Caco-2 (cell line): ENCODE measurements around the gene C9orf78. TPM values are rescaled to one million over a fixed set of nuclear protein-coding genes. Genes with fewer than 3 reads are reported as not detected.

Experiments
- BruUV-seq: library from RNA; stranded (reverse); fragments of 400-500 nt; replicated peaks from 2 replicates; lab custom pipeline; 2021; lab: Mats Ljungman, UMichigan
- CTCF ChIA-PET: fragments of 300-600 bp; sonication (Branson Sonifier 250); formaldehyde crosslinking; loops from one replicate; lab custom pipeline; 2022; ENCODE audit warnings: antibody characterized with exemption; lab: Charles Lee
- POLR2A ChIA-PET: fragments of 300-600 bp; sonication (Branson Sonifier 250); formaldehyde crosslinking; loops from one replicate; lab custom pipeline; 2022; ENCODE audit warnings: antibody characterized with exemption; lab: Charles Lee
- DNase-seq, 2 experiments: peaks; one replicate each; pipeline versions ENCODE4 v3.0.0 to v3.0.0-alpha.2; 2020 to 2022
- H3K27me3 ChIP-seq: replicated peaks from 2 replicates; pipeline ENCODE4 v1.6.0; 2011; ENCODE audit warnings: low read length; ENCODE audit not compliant: control insufficient read depth, insufficient read depth
- H3K36me3 ChIP-seq: 2 replicates; pipeline ENCODE4 v1.5.1; 2011; ENCODE audit warnings: low read length; ENCODE audit not compliant: control insufficient read depth, insufficient read depth
- H3K4me1 ChIP-seq: fragments of 250-450 bp; sonication (Bioruptor Pico); 2 replicates; pipeline ENCODE4 v1.5.1; 2020; ENCODE audit warnings: mild to moderate bottlenecking
- H3K4me3 ChIP-seq: 2 replicates; pipeline ENCODE4 v1.5.1; 2011; ENCODE audit warnings: low read depth, mild to moderate bottlenecking, control low read depth, low read length
- H3K9me3 ChIP-seq: fragments of 250-450 bp; sonication (Bioruptor Pico); 2 replicates; pipeline ENCODE4 v1.5.1; 2020; ENCODE audit warnings: mild to moderate bottlenecking, moderate library complexity
- H3K27ac Mint-ChIP-seq: one replicate; pipeline ENCODE4 v1.8.0; 2022; ENCODE audit warnings: mixed read lengths; ENCODE audit not compliant: unreplicated experiment
- H3K27me3 Mint-ChIP-seq: one replicate; pipeline ENCODE4 v1.8.0; 2022; ENCODE audit warnings: mixed read lengths; ENCODE audit not compliant: insufficient read depth, unreplicated experiment
- H3K36me3 Mint-ChIP-seq: one replicate; pipeline ENCODE4 v1.8.0; 2022; ENCODE audit warnings: mild to moderate bottlenecking, mixed read lengths; ENCODE audit not compliant: insufficient read depth, unreplicated experiment
- H3K4me1 Mint-ChIP-seq: one replicate; pipeline ENCODE4 v1.8.0; 2022; ENCODE audit warnings: low read depth, mixed read lengths; ENCODE audit not compliant: unreplicated experiment
- H3K4me3 Mint-ChIP-seq: one replicate; pipeline ENCODE4 v1.8.0; 2022; ENCODE audit warnings: mild to moderate bottlenecking, moderate library complexity, mixed read lengths; ENCODE audit not compliant: unreplicated experiment
- H3K9me3 Mint-ChIP-seq: one replicate; pipeline ENCODE4 v1.8.0; 2022; ENCODE audit warnings: mixed read lengths; ENCODE audit not compliant: unreplicated experiment
- intact Hi-C: fragments of 100-400 bp; cut with micrococcal nuclease; formaldehyde crosslinking; loops from one replicate; pipeline ENCODE4 v1.10.0; 2022; ENCODE audit not compliant: unreplicated experiment
- total RNA-seq: library from RNA; stranded (reverse); gene quantifications from 2 replicates; pipeline ENCODE4 v1.2.3, GENCODE V29; 2022
- TF ChIP-seq, protein P1 (sequence below), 2 experiments: fragments of 200-600 bp in 1 of 2; IDR thresholded peaks; 1 replicate in 1 of 2; 2 replicates in 1 of 2; pipeline versions ENCODE4 v1.5.1 to v1.8.0; 2011 to 2022; ENCODE audit warnings: antibody characterized with exemption in 1 of 2, control low read depth in 1 of 2, inconsistent platforms in 1 of 2, low read depth in 1 of 2, low read length in 1 of 2, mild to moderate bottlenecking in 1 of 2, moderate library complexity in 1 of 2; ENCODE audit not compliant: insufficient read depth in 1 of 2, severe bottlenecking in 1 of 2, unreplicated experiment in 1 of 2

Gene C9orf78
- total RNA-seq, 1 experiment from 2014 or later: 44.1 TPM

DNA sequence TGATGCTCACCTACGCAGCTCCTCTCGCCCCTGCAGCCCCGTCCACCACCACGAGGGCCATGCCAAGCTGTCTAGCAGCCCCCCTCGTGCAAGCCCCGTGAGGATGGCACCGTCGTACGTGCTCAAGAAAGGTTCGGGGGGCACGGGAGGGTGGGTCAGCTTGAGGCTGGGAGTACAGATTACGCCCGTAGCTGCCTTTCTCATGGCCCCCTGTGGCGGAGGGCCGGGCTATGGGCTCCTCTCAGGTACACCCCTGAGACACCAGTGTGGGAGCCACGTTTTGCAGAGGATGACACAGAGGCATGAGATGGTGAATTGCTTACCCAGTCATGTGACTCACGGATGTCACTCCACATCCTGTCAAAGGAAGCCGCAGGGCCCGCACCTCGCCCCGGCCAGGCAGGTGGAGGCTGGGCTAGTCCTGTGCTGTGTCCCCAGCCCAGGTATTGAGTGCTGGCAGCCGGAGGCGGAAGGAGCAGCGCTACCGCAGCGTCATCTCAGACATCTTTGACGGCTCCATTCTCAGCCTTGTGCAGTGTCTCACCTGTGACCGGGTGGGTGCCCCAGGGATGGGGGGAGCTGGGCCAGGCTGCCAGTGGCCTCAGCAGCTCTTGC is 33.9 kb upstream of the C9orf78 start:
- BruUV-seq: no TSS peak
- intact Hi-C loops: no loop called here
- H3K36me3 Mint-ChIP-seq: peaks cover 15% of the 10 kb centered on the region
- Histone ChIP-seq H3K27me3 (no peaks in the 10 kb centered on the region), H3K9me3 (no peaks in the 10 kb centered on the region), H3K36me3 (no peaks in the 10 kb centered on the region), H3K4me3 (no peak overlapping the region), H3K4me1 (no peaks in the 10 kb centered on the region)
- TF ChIP-seq, protein P1, sequence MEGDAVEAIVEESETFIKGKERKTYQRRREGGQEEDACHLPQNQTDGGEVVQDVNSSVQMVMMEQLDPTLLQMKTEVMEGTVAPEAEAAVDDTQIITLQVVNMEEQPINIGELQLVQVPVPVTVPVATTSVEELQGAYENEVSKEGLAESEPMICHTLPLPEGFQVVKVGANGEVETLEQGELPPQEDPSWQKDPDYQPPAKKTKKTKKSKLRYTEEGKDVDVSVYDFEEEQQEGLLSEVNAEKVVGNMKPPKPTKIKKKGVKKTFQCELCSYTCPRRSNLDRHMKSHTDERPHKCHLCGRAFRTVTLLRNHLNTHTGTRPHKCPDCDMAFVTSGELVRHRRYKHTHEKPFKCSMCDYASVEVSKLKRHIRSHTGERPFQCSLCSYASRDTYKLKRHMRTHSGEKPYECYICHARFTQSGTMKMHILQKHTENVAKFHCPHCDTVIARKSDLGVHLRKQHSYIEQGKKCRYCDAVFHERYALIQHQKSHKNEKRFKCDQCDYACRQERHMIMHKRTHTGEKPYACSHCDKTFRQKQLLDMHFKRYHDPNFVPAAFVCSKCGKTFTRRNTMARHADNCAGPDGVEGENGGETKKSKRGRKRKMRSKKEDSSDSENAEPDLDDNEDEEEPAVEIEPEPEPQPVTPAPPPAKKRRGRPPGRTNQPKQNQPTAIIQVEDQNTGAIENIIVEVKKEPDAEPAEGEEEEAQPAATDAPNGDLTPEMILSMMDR (IDR thresholded peaks at IDR 0.05; ENCODE audit: insufficient read depth in 1 of 2, low read depth in 1 of 2, low read length in 1 of 2, severe bottlenecking in 1 of 2, unreplicated experiment in 1 of 2): no peak
- H3K27me3 Mint-ChIP-seq: no peaks in the 10 kb centered on the region
- no peaks in the 10 kb centered on the region for H3K4me1 Mint-ChIP-seq
- no peaks in the 10 kb centered on the region for H3K9me3 Mint-ChIP-seq
- CTCF ChIA-PET: no interaction called here
- POLR2A ChIA-PET: no interaction called here
- H3K27ac Mint-ChIP-seq: no peak overlapping the region
- no peak overlapping the region for H3K4me3 Mint-ChIP-seq
- DNase-seq: no peak

DNA sequence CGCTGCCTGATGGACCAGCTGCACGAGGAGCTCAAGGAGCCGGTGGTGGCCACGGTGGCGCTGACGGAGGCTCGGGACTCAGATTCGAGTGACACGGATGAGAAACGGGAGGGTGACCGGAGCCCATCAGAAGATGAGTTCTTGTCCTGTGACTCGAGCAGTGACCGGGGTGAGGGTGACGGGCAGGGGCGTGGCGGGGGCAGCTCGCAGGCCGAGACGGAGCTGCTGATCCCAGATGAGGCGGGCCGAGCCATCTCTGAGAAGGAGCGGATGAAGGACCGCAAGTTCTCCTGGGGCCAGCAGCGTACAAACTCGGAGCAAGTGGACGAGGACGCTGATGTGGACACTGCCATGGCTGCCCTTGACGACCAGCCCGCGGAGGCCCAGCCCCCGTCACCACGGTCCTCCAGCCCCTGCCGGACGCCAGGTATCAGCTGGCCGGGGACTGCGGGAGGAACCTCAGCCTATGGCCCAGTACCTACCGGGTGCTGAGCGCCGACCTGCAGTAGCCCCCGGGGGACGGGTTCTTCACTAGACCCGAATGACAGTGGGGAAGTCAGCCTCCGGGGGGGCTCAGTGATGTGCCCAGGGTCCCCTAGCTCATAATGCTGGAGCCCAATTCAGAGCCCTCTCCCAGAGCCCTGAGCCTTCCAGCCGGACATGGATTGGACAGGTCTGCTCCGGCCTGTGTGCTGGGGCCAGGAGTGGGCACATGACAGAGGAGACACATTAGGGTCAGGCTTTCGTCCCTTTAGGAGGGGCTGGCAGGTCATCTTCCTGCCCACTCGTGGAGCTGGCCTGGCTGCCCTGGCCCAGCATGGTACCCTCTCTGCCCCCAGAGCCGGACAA is 33.2 kb upstream of the C9orf78 start:
- Histone ChIP-seq H3K36me3 (no peaks in the 10 kb centered on the region), H3K4me3 (no peak overlapping the region), H3K27me3 (no peaks in the 10 kb centered on the region), H3K9me3 (no peaks in the 10 kb centered on the region), H3K4me1 (no peaks in the 10 kb centered on the region)
- H3K27me3 Mint-ChIP-seq: no peaks in the 10 kb centered on the region
- H3K9me3 Mint-ChIP-seq: no peaks in the 10 kb centered on the region
- BruUV-seq: no TSS peak
- no peak overlapping the region for H3K4me3 Mint-ChIP-seq
- no peak overlapping the region for H3K27ac Mint-ChIP-seq
- no peak for DNase-seq
- no peaks in the 10 kb centered on the region for H3K4me1 Mint-ChIP-seq
- TF ChIP-seq, protein P1 (IDR thresholded peaks at IDR 0.05; ENCODE audit: insufficient read depth in 1 of 2, low read depth in 1 of 2, low read length in 1 of 2, severe bottlenecking in 1 of 2, unreplicated experiment in 1 of 2): no peak
- ChIA-PET POLR2A (no interaction called here), CTCF (no interaction called here)
- intact Hi-C loops: no loop called here
- peaks cover 20% of the 10 kb centered on the region for H3K36me3 Mint-ChIP-seq

GRCh38 chr9:129867136-129868022 is 32.3 kb upstream of the C9orf78 start:
- POLR2A ChIA-PET: no interaction called here
- Histone ChIP-seq H3K27me3 (no peaks in the 10 kb centered on the region), H3K36me3 (no peaks in the 10 kb centered on the region), H3K4me3 (no peak overlapping the region), H3K9me3 (no peaks in the 10 kb centered on the region), H3K4me1 (no peaks in the 10 kb centered on the region)
- no peak for DNase-seq
- peaks cover 20% of the 10 kb centered on the region for H3K36me3 Mint-ChIP-seq
- TF ChIP-seq, protein P1 (IDR thresholded peaks at IDR 0.05; ENCODE audit: insufficient read depth in 1 of 2, low read depth in 1 of 2, low read length in 1 of 2, severe bottlenecking in 1 of 2, unreplicated experiment in 1 of 2): no peak
- intact Hi-C loops: no loop called here
- no peaks in the 10 kb centered on the region for H3K27me3 Mint-ChIP-seq
- CTCF ChIA-PET: no interaction called here
- no peaks in the 10 kb centered on the region for H3K9me3 Mint-ChIP-seq
- H3K4me3 Mint-ChIP-seq: no peak overlapping the region
- H3K4me1 Mint-ChIP-seq: no peaks in the 10 kb centered on the region
- H3K27ac Mint-ChIP-seq: no peak overlapping the region
- BruUV-seq: no TSS peak
